Naive thymus-derived CD8-positive, alpha-beta T cell (primary cell): ENCODE results near the gene RRP8. TPM values are rescaled to one million over a fixed set of nuclear protein-coding genes. Genes with fewer than 3 reads are reported as not detected.

Source experiments
- ATAC-seq, 2 donors: fragments of 150-1000 bp; cut with Tn5 transposase in 1 of 2; sonication (Bioruptor Pico), chemical (Tn5 transposase) in 1 of 2; 1 replicate in 1 of 2; 2 replicates in 1 of 2; pipeline ENCODE4 v1.10.0; 2021; ENCODE audit warnings: mild to moderate bottlenecking in 2 of 2, moderate library complexity in 2 of 2
- POLR2A ChIA-PET: fragments of 350-600 bp; sonication (Branson Sonifier 250); formaldehyde crosslinking; loops from one replicate; lab custom pipeline; 2021; ENCODE audit warnings: antibody characterized with exemption; lab: Charles Lee
- DNase-seq, 10 donors: peaks; one replicate each; pipeline versions ENCODE4 v3.0.0 to v3.0.0-alpha.2; 2020 to 2022
- H3K27ac Mint-ChIP-seq, 10 donors: one replicate each; pipeline ENCODE4 v1.8.0; 2020 to 2022; ENCODE audit warnings: mild to moderate bottlenecking in 10 of 10, mixed read lengths in 10 of 10, moderate library complexity in 4 of 10, inconsistent platforms in 1 of 10
- H3K27me3 Mint-ChIP-seq, 5 donors: one replicate each; pipeline ENCODE4 v1.8.0; 2021 to 2022; ENCODE audit warnings: mixed read lengths in 5 of 5
- H3K36me3 Mint-ChIP-seq, 3 donors: one replicate each; pipeline ENCODE4 v1.8.0; 2020 to 2022; ENCODE audit warnings: mixed read lengths in 3 of 3, mild to moderate bottlenecking in 2 of 3, inconsistent platforms in 1 of 3
- H3K4me1 Mint-ChIP-seq, 4 donors: one replicate each; pipeline ENCODE4 v1.8.0; 2021 to 2022; ENCODE audit warnings: mixed read lengths in 4 of 4
- H3K4me3 Mint-ChIP-seq, 10 donors: one replicate each; pipeline ENCODE4 v1.8.0; 2020 to 2022; ENCODE audit warnings: mild to moderate bottlenecking in 10 of 10, mixed read lengths in 10 of 10, moderate library complexity in 6 of 10, inconsistent platforms in 1 of 10
- H3K9me3 Mint-ChIP-seq, 9 donors: one replicate each; pipeline ENCODE4 v1.8.0; 2020 to 2022; ENCODE audit warnings: mixed read lengths in 9 of 9, mild to moderate bottlenecking in 3 of 9, inconsistent platforms in 1 of 9, moderate library complexity in 1 of 9
- polyA plus RNA-seq, 3 donors: library from polyadenylated mRNA; unstranded; fragments of 300-500 nt; fragmentation: Illumina TruSeq; gene quantifications; one replicate each; pipeline ENCODE4 v1.2.3, GENCODE V29; 2021
- total RNA-seq, 8 experiments: library from RNA in 2 of 8; stranded (reverse) in 2 of 8; gene quantifications; one replicate each; pipeline ENCODE4 v1.2.3 and lab custom pipeline; 2021 to 2026

The RRP8 gene
- total and polyA plus RNA-seq, 5 experiments from 2014 or later: 17.8 to 35.7 (median 25.9) TPM

DNA sequence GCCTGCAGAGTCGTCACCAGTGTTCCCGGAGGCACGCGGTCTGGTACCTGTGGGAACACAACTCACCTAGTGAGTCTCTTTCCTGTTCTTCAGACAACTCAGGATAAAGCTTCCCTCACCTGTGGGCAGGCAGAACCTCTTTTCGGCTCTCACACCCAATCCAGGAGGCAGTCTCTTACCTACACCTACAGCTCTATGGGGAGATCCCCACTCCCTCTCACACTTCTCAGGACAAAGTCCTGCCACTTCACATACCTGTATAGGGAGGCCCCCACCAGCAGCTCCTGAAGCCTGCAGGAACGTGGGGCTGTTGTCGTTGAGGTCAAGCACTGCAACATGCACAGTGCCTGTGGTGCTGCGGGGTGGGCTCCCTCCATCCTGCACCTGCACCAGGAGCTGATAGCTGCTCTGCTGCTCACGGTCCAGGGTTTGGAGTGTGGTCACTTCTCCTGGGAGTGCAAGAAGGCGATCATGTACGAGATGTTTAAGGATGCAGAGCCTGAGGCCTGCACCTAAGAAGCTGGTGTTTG, 28.0 kb upstream of the RRP8 start:
- Mint-ChIP-seq H3K4me3 (no peak overlapping the region), H3K9me3 (no peaks in the 10 kb centered on the region), H3K27ac (peak overlapping the region in 3 of 10 donors; percentile 37 to 77 (median 75)), H3K4me1 (peaks cover 9 to 35% (median 18%) of the 10 kb centered on the region in 4 donors), H3K27me3 (no peaks in the 10 kb centered on the region), H3K36me3 (peaks cover 0 to 34% (median 8%) of the 10 kb centered on the region in 3 donors)
- POLR2A ChIA-PET: interaction anchor here (0.9 to 3.0 kb wide), 5 partner anchors 12 to 52 kb away, joined by 3 to 12 read pairs (median 3); partner anchors contain the start of genes MRPL17, TAF10 and TPP1
- DNase-seq: no peak
- ATAC-seq: no peak

DNA sequence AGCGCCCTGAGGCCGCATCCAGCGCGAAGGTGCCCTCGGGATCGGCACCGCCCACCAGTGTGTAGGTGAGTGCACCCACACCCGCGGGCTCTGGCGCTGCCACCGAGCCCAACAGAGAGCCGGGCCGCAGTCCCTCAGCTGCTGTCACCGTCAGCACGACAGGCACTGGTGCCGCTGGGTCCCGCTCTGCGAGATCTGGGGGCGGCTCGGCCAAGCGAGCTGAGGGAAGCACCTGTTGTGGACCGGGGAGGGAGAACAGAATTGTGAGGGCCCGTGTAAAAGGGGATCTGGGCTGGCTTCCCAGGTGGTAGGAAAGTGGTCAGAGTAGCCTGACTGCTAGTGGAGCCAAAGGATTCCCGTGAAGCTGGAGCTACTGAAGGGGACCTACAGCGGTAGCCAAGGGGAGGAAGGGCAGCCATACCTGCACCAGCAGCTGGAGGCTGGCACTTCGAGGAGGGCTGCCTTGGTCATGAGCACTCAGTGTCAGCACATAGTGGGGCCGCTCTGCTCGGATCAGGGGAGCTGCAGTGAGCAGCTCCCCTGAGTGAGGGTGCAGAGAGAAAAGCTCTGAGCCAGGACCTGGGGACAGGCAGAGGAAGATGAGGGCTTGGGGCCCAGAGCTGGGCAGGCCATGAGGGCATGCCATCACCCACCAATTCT, 27.3 kb upstream of the RRP8 start:
- POLR2A ChIA-PET: interaction anchor here (0.9 to 3.0 kb wide), 5 partner anchors 12 to 53 kb away, joined by 3 to 12 read pairs (median 3); partner anchors contain the start of genes MRPL17, TAF10 and TPP1
- Mint-ChIP-seq H3K27ac (peak overlapping the region in 3 of 10 donors; percentile 40 to 75 (median 67)), H3K27me3 (no peaks in the 10 kb centered on the region), H3K9me3 (no peaks in the 10 kb centered on the region), H3K36me3 (peaks cover 0 to 37% (median 12%) of the 10 kb centered on the region in 3 donors), H3K4me3 (no peak overlapping the region), H3K4me1 (peaks cover 10 to 38% (median 20%) of the 10 kb centered on the region in 4 donors)
- ATAC-seq (no peak), DNase-seq (no peak)

- POLR2A ChIA-PET: interaction anchor here (1.4 to 3.0 kb wide), 3 partner anchors 11 to 53 kb away, joined by 3 to 12 read pairs (median 7); partner anchors contain the start of genes MRPL17, TAF10 and TPP1
- H3K36me3 Mint-ChIP-seq: peaks cover 0 to 39% (median 12%) of the 10 kb centered on the region in 3 donors
- peaks cover 10 to 38% (median 20%) of the 10 kb centered on the region in 4 donors for H3K4me1 Mint-ChIP-seq
- no peak for DNase-seq
- H3K27ac Mint-ChIP-seq: no peak overlapping the region
- no peak overlapping the region for H3K4me3 Mint-ChIP-seq
- H3K27me3 Mint-ChIP-seq: no peaks in the 10 kb centered on the region
- ATAC-seq: no peak
- H3K9me3 Mint-ChIP-seq: no peaks in the 10 kb centered on the region
These were observed 26.6 kb upstream of the RRP8 start for GRCh38 chr11:6629892-6630631.

GRCh38 chr11:6629573-6629891, 26.1 kb upstream of the RRP8 start:
- Mint-ChIP-seq H3K27me3 (no peaks in the 10 kb centered on the region), H3K4me3 (no peak overlapping the region), H3K27ac (peak overlapping the region in 1 of 10 donors; percentile 25), H3K9me3 (no peaks in the 10 kb centered on the region), H3K4me1 (peaks cover 10 to 38% (median 20%) of the 10 kb centered on the region in 4 donors), H3K36me3 (peaks cover 0 to 40% (median 12%) of the 10 kb centered on the region in 3 donors)
- ATAC-seq: no peak
- no peak for DNase-seq
- POLR2A ChIA-PET: no interaction called here

GRCh38 chr11:6628526-6628925, 25.1 kb upstream of the RRP8 start:
- Mint-ChIP-seq H3K4me3 (no peak overlapping the region), H3K4me1 (peaks cover 10 to 38% (median 20%) of the 10 kb centered on the region in 4 donors), H3K9me3 (no peaks in the 10 kb centered on the region), H3K27me3 (no peaks in the 10 kb centered on the region), H3K36me3 (peaks cover 0 to 45% (median 14%) of the 10 kb centered on the region in 3 donors), H3K27ac (peak overlapping the region in 4 of 10 donors; percentile 12 to 84 (median 64))
- DNase-seq: no peak
- ATAC-seq: no peak
- POLR2A ChIA-PET: interaction anchor here (1.8 kb wide), 1 partner anchor 24 kb away, joined by 6 read pairs; no protein-coding TSS in a partner anchor

- peaks cover 0 to 38% (median 14%) of the 10 kb centered on the region in 3 donors for H3K36me3 Mint-ChIP-seq
- no peaks in the 10 kb centered on the region for H3K27me3 Mint-ChIP-seq
- DNase-seq: peak in 4 of 10 donors; percentile 25 to 51 (median 41)
- peak overlapping the region; percentile 7 to 69 (median 52) for H3K4me3 Mint-ChIP-seq
- ATAC-seq: peak; percentile 87 to 92
- no peaks in the 10 kb centered on the region for H3K9me3 Mint-ChIP-seq
- H3K4me1 Mint-ChIP-seq: peaks cover 9 to 37% (median 20%) of the 10 kb centered on the region in 4 donors
- POLR2A ChIA-PET: interaction anchor here (0.9 to 2.0 kb wide), 4 partner anchors 9 to 38 kb away, joined by 4 to 12 read pairs (median 7); partner anchors contain the start of genes TAF10 and TPP1
- peak overlapping the region; percentile 1 to 90 (median 79) for H3K27ac Mint-ChIP-seq
These were observed 24.4 kb upstream of the RRP8 start for GRCh38 chr11:6627762-6628241.

GRCh38 chr11:6626971-6627761, 23.8 kb upstream of the RRP8 start:
- Mint-ChIP-seq H3K27me3 (no peaks in the 10 kb centered on the region), H3K9me3 (no peaks in the 10 kb centered on the region), H3K27ac (peak overlapping the region; percentile 1 to 90 (median 79)), H3K4me3 (peak overlapping the region; percentile 7 to 69 (median 52)), H3K36me3 (peaks cover 0 to 37% (median 14%) of the 10 kb centered on the region in 3 donors), H3K4me1 (peaks cover 7 to 31% (median 20%) of the 10 kb centered on the region in 4 donors)
- ATAC-seq (no peak), DNase-seq (no peak)
- POLR2A ChIA-PET: interaction anchor here (0.9 to 2.0 kb wide), 5 partner anchors 9 to 56 kb away, joined by 3 to 12 read pairs (median 6); partner anchors contain the start of genes MRPL17, TAF10 and TPP1

GRCh38 chr11:6625832-6626420, 22.5 kb upstream of the RRP8 start:
- peaks cover 0 to 29% (median 8%) of the 10 kb centered on the region in 3 donors for H3K36me3 Mint-ChIP-seq
- no peaks in the 10 kb centered on the region for H3K27me3 Mint-ChIP-seq
- no peak for DNase-seq
- no peak for ATAC-seq
- peaks cover 10 to 30% (median 22%) of the 10 kb centered on the region in 4 donors for H3K4me1 Mint-ChIP-seq
- POLR2A ChIA-PET: interaction anchor here (2.0 kb wide), 1 partner anchor 14 kb away, joined by 12 read pairs; the partner anchor contains the start of gene TAF10
- peak overlapping the region in 1 of 10 donors; percentile 39 for H3K27ac Mint-ChIP-seq
- no peaks in the 10 kb centered on the region for H3K9me3 Mint-ChIP-seq
- H3K4me3 Mint-ChIP-seq: no peak overlapping the region

DNA sequence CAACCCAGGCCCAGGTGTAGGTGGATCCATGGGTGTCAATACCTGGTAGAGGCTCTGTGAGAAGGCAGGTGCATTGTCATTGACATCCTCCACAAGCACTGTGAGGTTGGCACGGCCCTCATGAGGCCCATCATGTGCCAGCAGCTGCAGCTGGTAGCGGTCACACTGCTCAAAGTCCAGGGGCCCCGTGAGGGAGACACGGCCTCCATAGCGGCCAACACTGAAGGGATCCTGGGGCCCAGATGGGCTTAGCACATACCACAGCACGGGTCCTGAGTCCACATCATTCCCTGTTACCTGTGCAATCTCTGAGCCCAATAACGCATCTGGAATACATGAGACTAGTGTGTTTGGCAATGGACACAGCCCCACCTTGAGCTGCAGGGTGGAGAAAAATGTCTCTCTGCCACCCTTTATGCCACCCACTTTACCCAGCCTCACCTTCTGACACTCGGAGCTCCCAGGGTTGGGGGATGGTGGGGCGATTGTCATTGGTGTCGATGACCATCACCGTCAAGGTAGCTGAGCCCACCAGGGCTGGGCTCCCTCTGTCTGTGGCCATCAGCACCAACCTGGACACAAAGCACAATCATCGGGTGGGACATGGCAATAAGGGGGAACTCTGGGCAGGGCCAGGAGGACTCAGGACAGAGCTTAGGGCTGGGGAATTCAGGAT, 21.9 kb upstream of the RRP8 start:
- POLR2A ChIA-PET: interaction anchor here (1.1 to 5.0 kb wide), 2 partner anchors 13 to 23 kb away, joined by 3 to 27 read pairs; partner anchors contain the start of gene TAF10
- ATAC-seq (no peak), DNase-seq (no peak)
- H3K4me3 Mint-ChIP-seq: no peak overlapping the region
- H3K27me3 Mint-ChIP-seq: no peaks in the 10 kb centered on the region
- no peaks in the 10 kb centered on the region for H3K9me3 Mint-ChIP-seq
- peaks cover 10 to 30% (median 22%) of the 10 kb centered on the region in 4 donors for H3K4me1 Mint-ChIP-seq
- peaks cover 0 to 29% (median 8%) of the 10 kb centered on the region in 3 donors for H3K36me3 Mint-ChIP-seq
- H3K27ac Mint-ChIP-seq: peak overlapping the region in 1 of 10 donors; percentile 8

DNA sequence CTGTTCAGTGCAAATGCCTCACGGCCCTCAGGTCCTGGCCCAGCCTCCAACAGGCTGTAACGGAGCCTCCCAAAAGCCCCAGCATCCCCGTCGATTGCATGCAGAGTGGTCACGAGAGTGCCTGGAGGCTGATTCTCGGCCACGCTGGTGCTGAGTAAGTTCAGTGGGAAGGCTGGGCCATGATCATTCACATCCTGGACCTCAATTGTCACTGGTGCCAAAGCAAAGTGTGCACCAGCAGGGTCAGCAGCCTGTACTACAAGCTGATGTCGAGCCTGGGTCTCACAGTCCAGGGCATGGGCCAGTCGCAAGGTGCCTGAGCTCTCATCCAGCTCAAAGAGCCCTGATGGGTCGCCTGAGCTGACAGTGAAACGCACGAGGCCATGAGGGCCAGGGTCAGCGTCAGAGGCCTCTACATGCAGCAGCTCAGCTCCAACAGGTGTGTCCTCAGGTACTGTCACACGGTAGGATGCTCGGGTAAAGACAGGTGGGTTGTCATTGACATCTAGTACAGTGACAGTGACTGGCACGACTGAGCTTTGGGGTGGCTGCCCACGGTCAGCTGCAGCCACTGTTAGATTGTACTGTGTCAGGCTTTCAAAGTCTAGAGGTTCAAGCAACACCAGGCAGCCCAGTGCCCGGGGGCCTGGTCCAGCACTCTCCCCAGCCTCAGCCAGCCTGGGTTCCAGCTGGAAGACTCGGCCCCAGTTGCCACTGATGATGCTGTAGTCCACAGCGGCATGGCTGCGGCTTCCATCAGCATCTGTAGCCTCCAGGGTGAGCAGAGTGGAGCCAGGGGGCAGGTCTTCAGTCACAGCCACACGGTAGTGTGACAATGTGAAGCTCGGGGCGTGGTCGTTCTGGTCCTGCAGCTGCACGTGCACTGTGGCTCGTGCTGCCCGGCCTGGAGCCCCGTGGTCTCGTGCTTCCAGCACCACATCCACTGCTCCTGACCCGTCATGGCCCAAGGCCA, 20.3 kb upstream of the RRP8 start:
- POLR2A ChIA-PET: interaction anchor here (0.8 to 5.0 kb wide), 2 partner anchors 11 to 23 kb away, joined by 3 to 27 read pairs; partner anchors contain the start of gene TAF10
- Mint-ChIP-seq H3K4me1 (peaks cover 10 to 27% (median 22%) of the 10 kb centered on the region in 4 donors), H3K4me3 (no peak overlapping the region), H3K27ac (peak overlapping the region in 1 of 10 donors; percentile 57), H3K9me3 (no peaks in the 10 kb centered on the region), H3K36me3 (peaks cover 0 to 21% (median 8%) of the 10 kb centered on the region in 3 donors), H3K27me3 (no peaks in the 10 kb centered on the region)
- ATAC-seq: no peak
- no peak for DNase-seq
